IPS DF 19.7 (cell line): Measurements from ENCODE around the gene ABL1.

Experiments used
- DNase-seq: peaks from one replicate; pipeline ENCODE4 v3.0.0-alpha.2; 2013; ENCODE audit warnings: low read depth, low spot score

ABL1 gene

DNA sequence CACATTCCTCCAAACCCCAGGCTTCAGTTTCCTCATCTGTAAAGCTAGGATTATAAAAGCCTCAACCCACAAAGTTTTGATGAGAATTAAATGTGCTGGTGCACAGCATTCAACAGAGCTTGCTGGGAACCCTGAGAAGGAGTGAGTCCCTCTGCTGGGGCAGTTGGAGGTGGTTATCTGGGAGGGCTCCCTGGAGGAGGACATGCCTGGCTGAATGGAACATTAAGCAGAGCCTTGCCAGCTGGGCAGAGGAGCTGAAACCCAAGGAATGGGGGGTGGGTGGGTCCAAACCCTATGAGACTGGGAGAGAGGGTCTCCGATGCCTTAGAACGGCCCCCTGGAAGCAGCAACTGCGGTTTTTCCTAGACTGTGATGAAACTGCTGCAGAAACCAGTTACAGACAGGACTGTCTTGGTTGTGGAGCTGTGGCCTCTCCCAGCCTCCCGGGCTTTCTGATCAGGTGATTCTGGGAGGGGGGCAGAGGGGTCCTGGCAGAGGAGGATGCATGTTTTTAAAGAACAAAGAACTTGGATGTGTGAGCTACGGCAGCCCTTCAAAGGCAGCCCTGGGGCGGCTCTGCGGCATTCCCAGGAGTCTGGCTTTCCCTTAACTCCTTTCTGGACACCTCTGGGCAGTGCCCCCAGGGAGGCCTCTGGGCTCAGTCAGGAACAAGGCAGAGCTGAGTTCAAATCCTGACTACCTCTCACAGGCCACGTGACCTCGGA lies 83.2 kb downstream of the ABL1 start:
- no peak for DNase-seq

GRCh38 chr9:130918826-130919558 lies 83.9 kb downstream of the ABL1 start:
- DNase-seq, result no peak

- DNase-seq, result no peak
Measured at GRCh38 chr9:130919559-130920145, 84.6 kb downstream of the ABL1 start.

DNA sequence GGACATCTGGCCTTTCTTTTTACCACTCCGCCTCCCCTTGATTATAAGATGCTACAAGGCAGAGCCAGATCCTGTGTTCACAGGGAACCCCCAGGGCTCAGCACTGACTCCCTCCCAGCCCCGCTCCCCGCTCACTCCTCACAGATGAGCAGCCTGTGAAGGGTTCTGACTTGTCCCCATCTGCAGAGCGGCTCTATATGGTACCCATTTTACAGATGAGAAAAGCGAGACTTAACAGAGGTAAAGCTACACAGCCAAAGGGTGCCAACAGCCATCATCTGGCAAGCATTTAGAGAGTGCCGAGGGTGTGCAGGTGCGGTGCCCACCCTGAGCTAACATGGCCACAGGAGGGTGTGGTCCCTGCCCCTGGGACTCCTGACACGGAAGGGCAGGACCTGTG lies 85.2 kb downstream of the ABL1 start:
- no peak for DNase-seq

GRCh38 chr9:130920762-130921299 lies 85.8 kb downstream of the ABL1 start:
- DNase-seq, result no peak

DNA sequence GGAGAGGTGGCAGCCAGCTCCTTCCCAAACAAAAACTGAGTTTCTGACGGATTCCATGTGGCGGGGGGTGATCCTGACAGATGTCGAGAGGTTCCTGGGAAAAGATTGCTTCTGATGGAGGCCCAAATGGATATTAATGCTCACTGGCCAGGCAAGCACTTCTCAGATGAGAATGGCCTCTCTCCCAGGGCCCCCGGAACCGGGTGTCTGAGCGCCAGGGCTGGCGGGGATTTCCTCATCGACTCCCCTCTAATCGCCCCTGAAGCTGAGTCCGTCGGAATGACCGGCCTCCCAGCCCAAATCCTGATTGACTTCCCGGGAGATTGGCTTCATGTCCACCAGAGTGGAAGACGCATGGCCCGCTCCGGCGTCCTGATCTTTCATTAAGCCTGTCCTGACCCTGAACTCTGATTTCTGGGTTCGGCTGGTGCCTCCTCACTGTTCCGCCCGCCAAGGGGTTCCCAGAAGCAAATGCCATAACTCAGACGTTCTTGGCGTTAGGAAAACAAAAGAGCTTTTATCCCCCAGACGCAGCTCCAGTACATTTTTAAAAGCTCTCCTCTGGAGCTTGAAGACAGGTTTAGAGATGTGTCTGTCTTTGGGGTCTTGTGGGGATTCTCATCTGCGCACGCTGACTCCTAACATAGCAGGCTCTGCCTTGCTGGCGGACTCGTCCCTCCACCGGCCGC lies 86.4 kb downstream of the ABL1 start:
- no peak for DNase-seq

- no peak for DNase-seq
Measured at GRCh38 chr9:130921989-130922892, 87.2 kb downstream of the ABL1 start.

DNA sequence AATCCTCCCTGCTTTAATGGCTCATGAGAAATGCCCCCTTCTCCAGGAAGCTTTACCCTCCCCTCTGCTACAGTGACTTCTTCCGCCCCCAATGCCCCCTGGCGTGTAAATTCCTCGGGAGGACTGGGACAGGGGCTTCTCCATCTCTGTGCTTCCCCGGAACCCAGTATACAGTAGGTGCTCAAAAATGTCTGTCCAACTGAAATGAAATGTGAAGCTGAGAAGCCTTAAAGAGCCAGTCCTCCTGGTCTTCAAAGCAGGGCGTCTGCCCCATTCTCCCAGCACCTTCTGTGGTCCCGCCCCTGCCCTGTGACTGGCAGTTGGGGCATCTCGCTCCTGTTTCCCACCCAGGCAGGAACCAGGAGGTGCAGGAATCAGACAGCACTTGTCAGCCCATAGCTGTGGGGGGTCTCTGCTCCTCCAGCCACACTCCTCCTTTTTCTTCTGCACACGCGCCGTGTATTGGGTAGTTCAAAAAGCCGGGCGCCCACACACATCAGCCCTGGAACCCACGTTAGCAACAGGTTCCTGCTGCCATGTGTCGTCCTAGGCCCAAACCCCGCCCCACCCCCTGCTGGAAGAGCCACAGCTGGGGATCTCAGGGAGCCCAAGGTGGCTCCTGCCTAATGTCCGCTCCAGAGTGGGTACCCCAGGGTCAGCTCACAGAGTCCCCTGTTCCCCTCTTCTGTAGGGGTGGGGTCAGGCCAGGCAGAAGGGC lies 88.0 kb downstream of the ABL1 start:
- DNase-seq, result no peak

GRCh38 chr9:130923611-130924447 lies 88.8 kb downstream of the ABL1 start:
- DNase-seq, result no peak

DNA sequence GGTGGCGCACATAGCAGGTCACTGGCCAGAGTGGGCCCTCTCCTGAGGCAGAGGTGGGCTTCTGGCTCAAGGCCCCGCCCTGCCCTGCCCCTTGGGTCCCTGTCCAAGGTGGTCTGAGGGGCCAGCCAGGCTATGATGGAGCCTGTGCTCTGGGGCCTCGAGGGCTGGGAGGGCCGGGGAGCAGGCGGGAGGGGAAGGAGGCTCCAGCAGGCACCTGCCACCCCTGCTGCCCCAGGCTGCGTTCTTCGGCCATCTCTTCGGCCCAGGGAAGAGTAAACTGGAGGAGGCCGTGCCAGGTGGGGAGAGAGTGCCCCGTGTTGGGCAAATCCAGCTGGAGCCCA lies 89.4 kb downstream of the ABL1 start:
- no peak for DNase-seq

- DNase-seq, result no peak
Measured at GRCh38 chr9:130925050-130925678, 90.1 kb downstream of the ABL1 start.

- DNase-seq, result no peak
Measured at GRCh38 chr9:130927338-130927737, 92.3 kb downstream of the ABL1 start.

DNA sequence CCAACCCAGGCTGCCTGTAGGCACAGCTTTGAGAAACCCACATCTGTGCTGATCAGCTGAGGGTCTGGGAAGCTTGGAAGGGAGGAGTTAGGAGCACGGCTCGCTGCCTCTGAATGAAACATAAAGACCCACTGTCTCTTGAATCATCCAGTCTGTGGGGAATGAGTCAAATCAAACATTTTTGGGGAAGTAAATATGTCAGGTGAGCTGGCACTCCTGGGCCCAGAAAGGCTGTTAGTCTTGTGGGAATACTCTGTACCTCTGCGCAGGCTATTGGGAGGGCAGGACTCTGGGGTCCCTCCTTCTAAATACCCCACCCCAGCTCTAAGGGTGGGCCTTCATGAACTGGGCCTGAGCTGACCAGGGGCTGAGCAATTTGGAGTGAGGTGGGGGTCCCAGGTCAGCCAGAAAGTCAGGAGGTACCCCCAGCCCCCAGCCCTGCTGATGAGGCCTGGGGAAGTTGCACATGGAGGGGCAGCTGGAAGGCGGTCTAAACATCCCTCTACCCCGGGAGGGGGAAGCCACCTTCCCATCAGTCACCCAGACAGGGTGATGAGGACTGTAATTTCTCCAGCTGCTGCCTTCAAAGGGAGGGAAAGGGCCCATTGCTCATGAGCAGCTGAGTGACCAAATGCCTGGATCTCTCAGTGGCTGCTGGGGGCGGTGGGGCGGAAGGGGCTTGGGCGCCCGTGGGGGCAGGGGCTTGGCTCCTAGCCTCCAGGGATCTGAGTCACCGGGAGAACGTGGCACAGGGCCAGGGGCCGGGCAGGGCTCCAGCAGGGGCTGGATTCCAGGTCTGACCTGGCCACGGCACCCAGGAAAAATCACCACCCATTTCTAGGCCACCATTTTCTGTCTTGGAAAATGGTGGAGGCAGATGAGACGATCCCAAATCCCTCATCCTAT lies 93.2 kb downstream of the ABL1 start:
- no peak for DNase-seq

- DNase-seq, result no peak
Measured at GRCh38 chr9:130929571-130930038, 94.6 kb downstream of the ABL1 start.

DNA sequence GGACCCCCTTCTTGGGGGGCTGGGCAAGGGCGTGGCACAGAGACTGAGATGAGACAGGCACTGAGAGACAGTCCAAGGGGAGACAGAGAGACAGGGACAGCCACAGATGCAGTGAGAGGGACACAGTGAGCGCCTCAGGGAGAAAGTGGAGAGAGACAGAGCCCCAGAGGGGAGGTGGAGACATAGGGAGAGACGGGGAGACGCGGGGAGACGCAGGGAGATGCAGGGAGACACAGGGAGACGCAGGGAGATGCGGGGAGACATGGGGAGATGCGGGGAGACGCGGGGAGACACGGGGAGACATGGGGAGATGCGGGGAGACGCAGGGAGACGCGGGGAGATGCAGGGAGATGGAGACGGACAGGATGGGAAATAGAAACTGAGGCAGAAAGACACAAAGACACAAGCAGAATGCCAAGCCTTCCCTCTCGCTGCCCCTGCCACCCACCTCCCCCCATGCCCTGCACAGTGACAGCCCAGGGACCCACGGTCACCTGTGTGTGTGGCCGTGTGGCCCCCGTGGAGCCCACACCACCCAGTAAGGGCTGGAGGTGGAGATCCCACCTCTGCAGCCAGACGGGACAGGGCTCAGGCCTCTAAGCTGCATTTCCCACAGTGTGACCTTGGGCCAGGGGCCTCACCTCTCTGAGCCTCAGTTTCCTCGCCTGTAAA lies 95.2 kb downstream of the ABL1 start:
- DNase-seq, result no peak

- no peak for DNase-seq
Measured at GRCh38 chr9:130930804-130931349, 95.8 kb downstream of the ABL1 start.
